Measurements from ENCODE around the gene CFAP43.
"Not testable (repeated sequence)": the region's sequence is repeated elsewhere in the genome, so short reads cannot be mapped to it uniquely, and the experiment has no call there.

The CFAP43 gene

DNA sequence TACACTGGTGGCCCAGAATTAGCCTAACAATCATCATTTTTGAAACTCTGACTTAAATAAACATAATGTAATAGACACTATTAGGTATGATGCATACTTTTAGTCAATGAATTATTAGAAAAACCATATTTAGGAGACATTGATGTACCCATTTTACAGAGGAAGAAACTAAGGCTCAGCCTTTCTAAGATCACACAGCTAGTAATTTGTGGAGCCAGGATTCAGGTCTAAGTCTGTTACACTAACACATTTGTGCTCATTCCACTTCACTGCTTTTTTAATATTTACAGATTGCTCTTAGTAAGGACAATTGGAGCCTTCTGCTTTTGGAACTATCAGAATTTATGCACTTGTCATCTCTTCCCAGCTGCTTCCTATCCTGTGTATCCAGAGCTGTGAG, 8.9 kb downstream of the CFAP43 start:
- DNase-seq, result no peak

DNA sequence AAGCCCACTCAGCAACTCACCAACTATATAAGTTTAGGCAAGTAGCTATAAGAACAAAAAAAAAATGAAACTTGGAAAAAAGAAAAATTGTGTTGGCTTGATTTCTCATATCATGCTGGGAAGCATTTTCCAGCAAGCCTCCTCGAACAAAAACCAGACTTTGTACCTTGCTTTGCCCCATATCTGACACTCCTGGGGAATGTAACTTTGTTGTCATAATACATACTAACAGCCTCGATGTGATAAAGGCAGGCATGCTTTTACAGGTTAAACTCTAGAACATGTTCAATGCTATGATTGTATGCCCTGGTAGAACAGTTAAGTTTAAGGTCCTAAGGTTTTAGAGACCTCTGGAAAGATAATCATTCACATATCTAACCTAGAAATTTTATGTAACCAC, 11.6 kb downstream of the CFAP43 start:
- DNase-seq, result no peak

DNA sequence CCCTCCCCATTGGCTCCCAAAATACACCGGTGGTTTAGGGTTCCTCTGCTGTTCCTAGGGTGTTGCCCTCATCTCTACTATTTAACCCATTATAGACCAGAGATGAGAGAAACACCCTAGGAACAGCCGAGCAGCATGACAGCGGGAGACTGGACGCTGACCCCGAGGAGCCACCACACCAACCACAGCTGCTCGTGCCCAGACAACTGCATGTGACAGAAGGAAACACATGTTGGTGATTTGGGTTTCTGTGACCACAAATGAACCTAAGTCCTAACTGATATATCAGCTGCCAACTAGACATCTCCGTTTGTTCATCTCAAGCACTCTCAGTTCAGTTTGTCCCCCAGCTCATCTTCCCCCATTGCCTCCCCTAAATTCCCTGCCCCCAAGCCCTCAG, 13.4 kb downstream of the CFAP43 start:
- no peak for DNase-seq

DNA sequence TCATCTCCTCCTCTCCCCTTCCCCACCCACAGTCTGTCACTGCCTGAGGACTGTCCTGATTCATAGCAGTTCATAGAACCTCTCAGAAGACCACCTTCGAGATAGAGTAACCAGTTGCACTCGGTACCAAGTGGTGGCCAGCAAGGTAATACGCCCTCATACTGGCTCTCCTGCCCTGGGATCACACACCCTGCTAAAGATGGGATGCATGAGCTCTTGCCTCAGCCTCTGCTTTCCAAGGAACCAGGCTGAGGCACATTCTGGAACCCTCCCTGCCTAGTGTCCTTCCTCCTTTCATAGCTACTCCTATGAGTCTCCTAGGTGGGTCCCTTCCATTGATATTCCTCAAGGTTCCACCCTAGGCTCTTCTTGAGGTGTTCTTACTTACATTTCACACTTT, 15.5 kb downstream of the CFAP43 start:
- DNase-seq, result no peak

DNA sequence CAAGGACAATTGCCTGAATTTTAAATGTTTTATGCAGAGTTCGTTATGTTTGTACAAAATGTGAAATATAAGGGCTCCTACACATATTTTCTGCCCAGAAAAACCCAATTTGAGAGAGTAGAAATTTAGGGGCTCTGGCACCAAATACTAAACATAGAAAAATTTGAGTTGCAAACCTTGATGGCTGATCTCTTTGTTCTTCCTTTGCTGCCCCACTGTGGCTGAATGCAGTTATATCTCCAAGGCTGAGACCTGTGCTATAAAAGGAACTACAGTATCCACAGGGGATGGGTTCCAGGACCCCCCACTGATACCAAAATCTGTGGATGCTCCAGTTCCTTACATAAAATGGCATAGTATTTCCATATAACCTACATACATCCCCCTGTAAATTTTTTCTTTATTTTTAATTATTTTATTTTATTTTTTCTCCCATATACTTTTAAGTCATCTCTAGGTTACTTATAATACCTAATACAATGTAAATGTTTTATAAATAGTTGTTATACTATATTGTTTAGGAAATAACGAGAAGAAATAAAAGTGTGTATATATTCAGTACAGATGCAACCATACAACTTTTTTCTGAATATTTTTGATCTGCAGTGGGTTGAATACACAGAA, 22.5 kb downstream of the CFAP43 start:
- peak; percentile 56 for DNase-seq

DNA sequence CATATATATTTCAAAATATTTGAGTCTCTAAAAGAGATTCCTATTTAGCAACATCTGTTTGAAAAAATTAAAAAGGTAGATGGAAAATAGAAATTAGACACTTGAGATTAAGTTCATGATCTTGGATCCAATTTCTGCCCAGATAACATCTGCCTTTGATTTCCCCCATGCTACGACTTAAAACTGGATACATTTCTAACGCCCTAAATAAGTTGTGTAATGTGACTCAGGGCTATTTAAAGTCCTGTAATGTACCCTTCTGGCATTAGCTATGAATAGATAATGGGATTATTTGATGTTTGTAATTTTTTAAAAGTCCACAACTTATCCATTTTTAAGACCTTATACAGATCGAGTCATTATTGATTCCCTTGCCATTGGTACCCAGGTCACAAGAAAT, 23.4 kb downstream of the CFAP43 start:
- no peak for DNase-seq

DNA sequence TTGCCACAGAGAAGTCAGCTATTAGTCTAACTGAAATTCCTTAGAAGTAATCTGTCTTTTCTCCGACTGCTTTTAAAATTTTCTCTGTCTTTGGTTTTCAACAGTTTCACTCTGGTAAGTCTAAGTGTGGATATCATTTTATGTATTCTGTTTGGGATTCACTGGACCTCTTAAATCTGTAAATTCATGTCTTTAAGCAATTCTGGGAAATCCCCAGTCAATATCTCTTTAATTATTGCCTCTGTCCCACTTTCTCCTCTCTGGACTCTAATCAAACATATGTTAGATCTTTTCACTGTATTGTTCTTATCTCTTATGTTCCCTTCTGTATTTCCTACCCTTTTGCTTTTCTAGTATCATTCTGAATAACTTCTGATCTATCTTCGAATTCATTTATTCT, 29.9 kb downstream of the CFAP43 start:
- no peak for DNase-seq

DNA sequence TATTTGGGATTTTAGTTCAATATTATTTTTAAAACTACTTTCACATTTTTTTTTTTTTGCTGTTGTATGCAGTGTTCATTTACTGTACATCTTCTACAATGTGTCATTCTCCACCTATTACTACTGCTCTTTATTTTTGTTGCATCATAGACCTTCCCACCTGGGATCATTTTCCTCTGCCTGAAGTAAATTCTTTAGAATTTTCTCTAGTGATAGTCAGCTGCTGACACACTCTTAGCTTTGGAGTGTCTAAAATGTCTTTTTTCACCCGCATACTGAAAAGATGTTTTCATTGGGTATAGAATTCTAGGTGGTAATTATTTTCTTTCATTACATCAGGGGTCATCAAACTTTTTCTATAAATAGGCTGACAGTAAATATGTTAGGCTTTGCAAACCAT, 30.5 kb downstream of the CFAP43 start:
- no peak for DNase-seq

DNA sequence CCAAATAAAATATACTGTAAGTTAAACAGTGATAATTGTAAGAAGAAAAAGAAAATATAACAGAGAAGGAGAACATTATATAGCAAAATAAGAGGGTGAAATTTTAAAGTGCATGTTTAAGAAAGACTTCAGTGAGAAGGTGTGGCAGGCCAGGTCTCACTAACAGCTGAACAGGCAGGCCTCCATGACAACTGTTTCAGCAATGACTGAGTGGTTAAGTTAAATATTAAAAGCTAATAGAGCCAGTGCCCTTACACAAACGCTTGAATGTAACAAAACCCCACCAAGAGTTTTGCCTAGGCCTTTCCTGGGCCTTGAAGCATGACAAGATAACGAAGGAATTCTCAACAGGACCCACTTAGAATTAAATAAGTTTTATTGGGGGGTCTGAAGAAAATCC, 32.6 kb downstream of the CFAP43 start:
- no peak for DNase-seq

DNA sequence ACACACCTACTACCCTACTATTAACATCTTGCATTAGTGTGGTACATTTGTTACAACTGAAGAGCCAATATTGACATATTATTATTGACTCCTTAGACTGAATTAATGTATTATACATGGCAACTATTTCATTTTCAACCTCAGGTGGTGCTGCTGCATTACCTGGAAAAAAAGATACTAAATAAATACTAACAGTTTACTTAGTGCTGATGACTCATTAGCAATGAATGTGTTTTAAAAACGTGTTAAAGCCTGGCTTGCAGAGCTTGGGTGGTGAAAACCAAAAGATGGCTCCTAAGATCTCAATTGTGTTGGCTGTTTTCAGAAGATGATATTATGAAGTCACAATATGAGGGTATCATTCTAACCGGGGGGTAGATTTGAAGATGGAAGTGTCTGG, 34.8 kb downstream of the CFAP43 start:
- no peak for DNase-seq

DNA sequence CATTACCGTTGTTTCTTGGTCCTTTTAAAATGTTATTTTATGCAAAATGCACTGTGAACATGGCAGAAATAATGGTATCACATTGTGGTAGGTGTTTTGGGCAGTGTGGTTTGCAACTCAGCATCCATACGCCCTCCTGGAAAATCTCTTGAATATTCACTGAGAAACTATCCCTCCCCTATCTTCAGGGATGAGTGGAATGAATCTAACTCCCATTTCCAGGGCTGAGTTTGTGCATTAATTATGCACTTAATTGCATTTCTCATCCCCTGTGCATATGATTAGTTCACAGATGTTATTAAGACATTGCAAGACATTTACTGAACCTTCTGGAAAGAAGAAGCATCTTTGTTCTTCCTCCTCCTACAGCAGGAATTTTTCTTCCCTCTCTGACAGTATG, 36.5 kb downstream of the CFAP43 start:
- no peak for DNase-seq

DNA sequence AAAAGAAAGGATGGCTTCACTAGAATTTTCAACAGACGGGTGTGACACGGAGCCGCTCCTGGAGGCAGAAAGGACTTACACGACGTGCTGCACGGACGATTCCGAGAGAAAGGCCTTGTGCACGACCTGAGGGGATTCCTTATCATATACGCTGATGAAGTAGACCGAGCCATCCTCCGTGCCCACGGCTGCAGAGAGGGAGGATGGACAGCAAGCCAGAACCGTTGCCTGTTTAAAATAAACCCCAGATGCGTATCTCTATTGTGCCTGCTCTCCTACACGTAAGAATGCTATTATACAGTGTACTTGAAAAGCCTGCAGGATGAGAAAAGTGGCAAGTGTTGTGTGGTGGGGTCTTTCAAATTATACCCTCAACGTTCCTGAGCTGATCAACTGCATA, 38.4 kb downstream of the CFAP43 start:
- no peak for DNase-seq

DNA sequence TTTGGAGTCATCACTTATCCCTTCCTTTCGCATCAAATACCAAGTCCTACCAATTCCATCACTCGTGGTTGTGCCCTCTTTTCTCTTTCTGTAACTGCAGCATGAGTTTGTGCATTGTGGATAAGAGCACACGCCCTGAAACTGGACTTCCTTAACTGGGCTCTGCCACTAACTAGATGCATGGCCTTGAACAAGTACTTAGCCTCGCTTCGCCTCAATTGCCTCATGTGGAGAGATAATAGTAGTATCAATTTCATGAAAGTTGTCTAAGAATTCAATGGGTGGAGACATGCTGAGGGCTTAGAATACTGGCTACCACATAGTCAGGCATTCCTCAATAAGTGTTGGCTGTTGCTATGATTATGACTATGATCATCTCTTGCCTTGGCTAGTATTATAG, 41.5 kb downstream of the CFAP43 start:
- no peak for DNase-seq

DNA sequence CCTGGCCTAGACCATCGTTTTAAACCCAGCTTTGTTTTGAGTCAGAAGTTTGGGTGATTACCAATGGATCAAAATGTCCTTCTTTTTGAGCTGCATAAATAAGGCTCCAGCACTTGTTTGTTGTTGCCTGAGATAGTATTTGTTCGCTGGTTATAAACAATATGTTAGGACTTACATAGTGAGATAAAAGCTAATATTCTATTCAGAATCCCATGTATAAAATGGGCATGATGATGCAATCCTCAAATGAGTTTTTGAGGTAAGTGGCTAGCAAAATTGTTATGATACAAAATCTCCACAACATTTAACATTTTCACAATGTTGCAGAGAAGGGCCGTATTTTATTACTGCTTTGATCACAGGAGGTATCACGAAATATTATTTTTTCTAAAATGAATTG, 48.5 kb downstream of the CFAP43 start:
- no peak for DNase-seq

DNA sequence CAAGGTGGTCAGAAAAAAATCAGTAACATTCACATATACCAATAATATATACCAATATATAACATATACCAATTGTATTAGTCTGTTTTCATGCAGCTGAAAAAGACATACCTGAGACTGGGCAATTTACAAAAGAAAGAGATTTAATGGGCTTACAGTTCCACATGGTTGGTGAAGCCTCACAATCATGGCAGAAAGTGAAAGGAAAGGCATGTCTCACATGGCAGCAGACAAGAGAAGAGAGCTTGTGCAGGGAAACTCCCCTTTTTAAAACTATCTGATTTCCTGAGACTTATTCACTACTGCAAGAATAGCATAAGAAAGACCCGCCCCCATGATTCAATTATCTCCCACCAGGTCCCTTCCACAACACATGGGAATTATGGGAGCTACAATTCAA, 58.0 kb downstream of the CFAP43 start:
- not testable (repeated sequence) for DNase-seq

DNA sequence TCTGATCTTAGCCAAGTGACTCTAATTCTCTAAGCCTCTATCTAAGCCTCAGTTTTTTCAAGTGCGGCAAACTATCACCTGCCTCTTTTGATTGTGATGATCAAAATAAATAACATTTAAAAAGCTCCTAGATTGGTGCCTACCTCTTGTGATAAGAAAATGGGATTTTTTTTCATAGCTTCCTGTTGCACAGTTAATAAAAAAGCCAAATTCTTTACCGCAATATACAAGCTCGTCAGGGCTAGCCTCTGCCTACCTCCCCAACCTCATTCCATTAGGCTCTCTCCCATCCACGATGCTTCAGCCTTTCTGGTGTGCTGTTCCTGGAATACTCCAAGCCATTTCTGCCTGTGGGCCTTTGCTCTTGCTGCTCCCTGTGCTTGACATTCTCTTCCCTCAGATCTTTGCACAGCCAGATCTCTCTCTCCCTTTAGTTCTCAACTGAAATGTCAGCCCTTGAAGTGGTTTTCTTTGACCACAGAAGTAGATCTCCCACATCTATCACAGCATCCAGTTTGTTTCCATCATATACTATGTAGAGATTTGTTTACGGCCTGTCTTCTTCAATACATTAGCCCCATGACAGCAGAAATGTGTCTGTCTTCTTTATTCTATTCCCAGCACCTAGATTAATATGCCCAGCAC, 61.4 kb downstream of the CFAP43 start:
- peak; percentile 28 for DNase-seq

DNA sequence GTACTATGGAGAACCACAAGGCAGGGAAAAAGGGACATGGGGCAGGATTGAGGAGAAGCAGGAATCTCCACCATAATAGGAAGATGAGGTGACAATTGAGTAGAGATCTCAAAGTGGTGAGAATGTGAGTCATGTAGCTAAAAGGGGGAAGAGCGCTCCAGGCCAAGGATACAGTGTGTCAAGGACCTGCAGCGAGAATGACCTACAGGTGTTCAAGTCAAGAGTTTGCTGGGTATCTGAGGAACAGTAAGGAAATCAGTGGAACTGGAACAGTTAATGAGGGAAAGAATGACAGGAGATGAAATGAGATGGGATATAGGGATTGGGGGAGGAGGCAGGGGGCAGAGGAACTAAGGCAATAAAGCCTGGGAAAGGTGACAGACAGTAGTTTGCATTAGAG, 76.6 kb downstream of the CFAP43 start:
- no peak for DNase-seq

DNA sequence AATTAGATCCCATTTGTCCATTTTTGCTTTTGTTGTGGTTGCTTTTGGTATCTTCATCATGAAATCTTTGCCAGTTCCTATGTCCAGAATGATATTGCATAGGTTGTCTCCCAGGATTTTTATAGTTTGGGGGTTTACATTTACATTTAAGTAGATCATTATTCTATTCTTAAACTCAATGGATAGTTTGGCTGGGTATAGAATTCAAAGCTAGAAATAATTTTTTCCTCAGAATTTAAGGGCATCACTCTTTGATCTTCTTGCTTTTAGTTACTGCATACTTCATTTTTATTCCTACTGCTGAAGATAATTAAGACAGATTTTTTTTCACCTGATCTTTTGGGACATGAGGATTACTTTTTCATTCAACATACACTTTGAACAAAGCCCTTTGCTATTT, 80.4 kb downstream of the CFAP43 start:
- no peak for DNase-seq

DNA sequence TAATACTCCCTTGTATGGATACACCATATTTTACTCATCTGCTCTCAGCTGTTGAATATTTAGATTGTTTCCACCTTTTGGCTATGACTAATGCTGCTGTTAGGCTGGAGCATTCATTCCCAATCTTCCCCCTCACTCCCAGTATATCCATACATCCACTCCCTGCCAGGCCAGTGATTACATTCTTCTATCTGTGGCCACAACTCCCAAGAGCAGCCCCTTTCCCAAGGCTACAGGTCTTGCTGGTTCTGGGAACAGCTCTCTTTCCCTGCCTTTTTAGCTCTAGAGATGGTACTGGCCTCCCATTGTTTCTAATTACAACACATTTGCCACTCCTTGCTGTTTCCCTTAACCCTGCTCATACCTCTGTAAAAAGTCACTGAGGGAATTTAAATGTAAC, 82.0 kb downstream of the CFAP43 start:
- no peak for DNase-seq

DNA sequence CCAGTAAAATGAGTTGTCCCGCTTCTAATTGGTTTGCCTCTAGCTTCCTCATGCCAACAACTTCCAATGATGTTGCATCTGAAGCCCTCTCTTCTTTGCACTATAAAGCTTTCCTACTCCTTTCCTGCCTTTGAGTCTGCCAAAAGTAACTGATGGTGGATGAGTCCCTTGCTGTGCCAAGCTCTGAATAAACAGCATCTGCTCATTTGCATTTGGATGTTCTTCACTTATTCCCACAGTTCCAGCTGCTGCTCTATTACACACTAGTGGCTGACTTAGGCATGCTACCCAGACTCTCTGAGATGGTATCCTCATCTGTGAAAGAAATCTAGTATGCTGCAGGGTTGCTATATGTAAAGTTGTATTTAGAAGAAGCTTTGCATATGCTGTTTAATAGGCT, 85.3 kb downstream of the CFAP43 start:
- DNase-seq, result no peak

DNA sequence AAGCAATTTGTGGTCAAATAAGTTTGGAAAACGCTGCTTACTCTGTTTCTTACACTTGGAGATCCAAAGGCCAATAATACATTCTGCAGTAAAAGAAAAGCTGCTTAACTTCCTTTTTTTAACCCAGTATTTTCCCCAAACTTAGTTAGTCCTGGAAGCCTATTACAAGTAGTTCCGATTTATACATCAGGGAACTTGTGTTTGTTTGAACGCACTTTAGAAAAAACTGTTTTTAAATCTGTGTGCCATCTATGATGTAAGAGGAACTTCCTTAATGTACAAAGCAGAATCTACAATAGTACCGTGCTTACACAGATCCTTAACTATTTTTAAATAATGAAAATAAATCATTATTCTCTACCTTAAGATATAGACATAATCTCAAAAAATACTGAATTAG, 87.2 kb downstream of the CFAP43 start:
- no peak for DNase-seq

DNA sequence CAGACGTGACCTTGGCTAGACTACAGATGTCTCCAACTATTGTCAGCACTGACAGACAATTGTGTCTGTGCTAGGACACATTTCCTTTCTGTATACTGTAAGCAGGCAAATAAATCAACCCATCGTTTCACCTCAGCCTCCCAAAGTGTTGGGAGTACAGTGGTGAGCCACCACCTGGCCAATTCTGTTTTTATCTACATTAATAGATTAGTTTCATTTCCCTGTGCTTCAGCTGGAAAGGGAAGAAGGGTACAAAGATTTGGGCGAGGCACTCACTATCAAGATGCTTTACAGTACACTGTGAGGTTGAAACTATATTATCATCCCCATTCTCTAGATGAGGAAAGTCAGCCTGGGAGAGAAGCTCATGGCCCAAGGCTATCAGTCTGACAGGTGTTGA, 88.3 kb downstream of the CFAP43 start:
- DNase-seq, result no peak

DNA sequence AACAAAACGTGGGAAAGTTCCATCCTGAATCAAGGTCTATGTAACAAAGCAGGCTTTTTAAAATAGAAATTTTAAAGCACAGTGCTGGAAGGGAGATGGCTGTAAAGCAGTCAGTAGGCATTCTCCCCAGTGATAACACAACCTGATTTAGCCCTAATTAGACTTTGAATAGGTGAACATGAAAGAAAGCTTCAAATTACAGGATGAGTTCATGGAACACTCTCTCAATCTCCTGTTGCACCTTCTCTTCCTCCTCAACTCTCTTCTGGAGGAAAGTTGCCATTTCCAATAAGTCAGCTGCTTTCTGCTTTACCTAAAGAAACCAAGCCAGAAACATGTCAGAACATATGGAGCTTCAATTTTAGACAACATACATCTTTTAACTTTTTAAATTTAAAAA, 90.1 kb downstream of the CFAP43 start:
- no peak for DNase-seq

DNA sequence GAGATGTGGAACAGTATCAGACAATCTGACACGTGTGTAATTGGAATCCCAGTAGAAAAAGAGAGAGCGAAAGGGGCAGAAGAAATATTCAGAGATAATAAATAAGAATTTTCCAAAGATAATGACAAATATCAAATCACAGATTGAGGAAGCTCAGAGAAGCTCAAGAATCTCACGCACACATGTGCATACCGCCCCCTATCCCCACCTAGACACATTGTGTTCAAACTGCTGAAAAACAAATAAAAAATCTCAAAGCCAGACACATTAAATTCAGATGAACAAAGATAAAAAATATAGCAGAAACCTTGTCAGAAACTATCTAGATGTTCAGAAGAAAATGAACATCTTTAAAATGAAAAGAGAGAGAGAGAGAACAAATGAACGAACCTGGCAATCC, 92.9 kb downstream of the CFAP43 start:
- peak; percentile 41 for DNase-seq

DNA sequence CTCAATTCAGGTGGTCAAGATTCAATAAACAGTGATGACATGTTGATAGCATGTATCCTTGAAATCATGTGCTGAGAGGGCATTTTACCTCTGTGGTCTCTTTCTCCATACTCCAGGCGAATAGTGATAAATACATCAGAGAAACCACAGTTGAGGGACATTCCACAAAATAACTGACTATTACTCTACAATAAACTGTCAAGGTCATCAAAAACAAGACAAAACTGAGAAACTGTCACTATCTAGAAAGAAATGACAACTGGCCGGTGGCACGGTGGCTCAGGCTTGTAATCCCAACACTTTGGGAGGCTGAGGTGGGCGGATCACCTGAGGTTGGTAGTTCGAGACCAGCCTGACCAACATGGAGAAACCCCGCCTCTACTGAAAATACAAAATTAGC, 94.0 kb downstream of the CFAP43 start:
- DNase-seq, result no peak
